GM12878 (cell line): ENCODE results near the gene TPGS1. TPM values are rescaled to one million over a fixed set of nuclear protein-coding genes. Genes with fewer than 3 reads are reported as not detected.

Source experiments
- ATAC-seq: fragments of 200-7000 bp; cut with Tn5 transposase; 3 replicates; pipeline ENCODE4 v1.9.1; 2020; ENCODE audit warnings: mild to moderate bottlenecking, moderate library complexity
- BruUV-seq: library from RNA; stranded (reverse); fragments of 400-500 nt; replicated peaks from 2 replicates; lab custom pipeline; 2021; lab: Mats Ljungman, UMichigan
- CTCF ChIA-PET: fragments of 300-600 bp; sonication (Branson Sonifier 250); formaldehyde crosslinking; extraction: SDS; loops from one replicate; lab custom pipeline; 2021; ENCODE audit warnings: inconsistent platforms; lab: Yijun Ruan, JAX
- POLR2A ChIA-PET: fragments of 350-600 bp; formaldehyde crosslinking; extraction: SDS; loops from one replicate; lab custom pipeline; 2021; ENCODE audit warnings: inconsistent platforms; lab: Charles Lee
- RAD21 ChIA-PET: fragments of 300-600 bp; sonication (Branson Sonifier 250); formaldehyde crosslinking; loops from one replicate; lab custom pipeline; 2023; ENCODE audit warnings: antibody characterized with exemption; ENCODE audit not compliant: unreplicated experiment; lab: Charles Lee
- SMC1A ChIA-PET: fragments of 300-600 bp; sonication (Branson Sonifier 250); formaldehyde crosslinking; loops from one replicate; lab custom pipeline; 2023; ENCODE audit not compliant: unreplicated experiment, uncharacterized antibody; lab: Charles Lee
- DNase-seq: peaks from one replicate; pipeline ENCODE4 v3.0.0-alpha.2; 2011; ENCODE audit warnings: low read depth, low spot score
- FAIRE-seq: peaks from 3 replicates; lab custom pipeline; 2011; peaks lifted over from hg19 to GRCh38; lab: Jason Lieb, UNC
- H2AFZ ChIP-seq: 2 replicates; pipeline ENCODE4 v1.6.0; 2011; ENCODE audit warnings: low read depth, low read length, control low read depth; ENCODE audit not compliant: control insufficient read depth
- H3K27ac ChIP-seq: 2 replicates; pipeline ENCODE4 v1.5.1; 2011; ENCODE audit warnings: control low read depth; ENCODE audit not compliant: control insufficient read depth, insufficient read depth
- H3K27me3 ChIP-seq, 2 experiments: replicated peaks in 1 of 2; 2 replicates each; pipeline versions ENCODE4 v1.6.0 to v1.6.1; 2011; ENCODE audit warnings: low read length in 1 of 2; ENCODE audit not compliant: control insufficient read depth in 2 of 2, insufficient read depth in 2 of 2
- H3K36me3 ChIP-seq, 2 experiments: 2 replicates each; pipeline ENCODE4 v1.5.1; 2011; ENCODE audit warnings: low read length in 1 of 2; ENCODE audit not compliant: control insufficient read depth in 2 of 2, insufficient read depth in 2 of 2
- H3K4me1 ChIP-seq: 2 replicates; pipeline ENCODE4 v1.6.1; 2011; ENCODE audit warnings: mild to moderate bottlenecking, low read length, moderate library complexity, mixed read lengths; ENCODE audit not compliant: control insufficient read depth, insufficient read depth
- H3K4me2 ChIP-seq: 2 replicates; pipeline ENCODE4 v1.6.0; 2011; ENCODE audit warnings: control low read depth; ENCODE audit not compliant: control insufficient read depth, insufficient read depth
- H3K4me3 ChIP-seq: fragments of 200-600 bp; sonication (generic); 2 replicates; pipeline ENCODE4 v1.5.1; 2016
- H3K79me2 ChIP-seq: 2 replicates; pipeline ENCODE4 v1.6.0; 2011; ENCODE audit warnings: low read length; ENCODE audit not compliant: control insufficient read depth, insufficient read depth
- H3K9ac ChIP-seq: 2 replicates; pipeline ENCODE4 v1.8.0; 2011; ENCODE audit warnings: low read length, control low read depth, mixed read lengths; ENCODE audit not compliant: control insufficient read depth, insufficient read depth
- H3K9me3 ChIP-seq: replicated peaks from 3 replicates; pipeline ENCODE4 v1.5.1; 2011; ENCODE audit warnings: mild to moderate bottlenecking, low read length; ENCODE audit not compliant: control insufficient read depth, insufficient read depth
- H4K20me1 ChIP-seq: 2 replicates; pipeline ENCODE4 v1.6.0; 2011; ENCODE audit not compliant: control insufficient read depth, insufficient read depth
- EED ChIP-seq: sonication (generic); IDR thresholded peaks from 2 replicates; pipeline ENCODE4 v1.6.1; 2016; ENCODE audit warnings: antibody characterized with exemption, low read depth
- ESRRA ChIP-seq: IDR thresholded peaks from 2 replicates; pipeline ENCODE4 v1.6.1; 2012; ENCODE audit warnings: mild to moderate bottlenecking, low read length, improper control_type of control experiment
- IRF4 ChIP-seq: IDR thresholded peaks from 2 replicates; pipeline ENCODE4 v1.6.1; 2011; ENCODE audit warnings: low read depth, low read length
- IRF5 ChIP-seq: fragments of 450-650 bp; IDR thresholded peaks from 2 replicates; pipeline ENCODE4 v1.6.1; 2017; ENCODE audit warnings: borderline replicate concordance
- MYC ChIP-seq: IDR thresholded peaks from 2 replicates; pipeline ENCODE4 v1.6.1; 2011; ENCODE audit warnings: mild to moderate bottlenecking, low read length, moderate library complexity, inconsistent platforms; ENCODE audit not compliant: insufficient read depth, insufficient replicate concordance, insufficient read length, severe bottlenecking
- NFIC ChIP-seq: IDR thresholded peaks from 2 replicates; pipeline ENCODE4 v1.6.1; 2012; ENCODE audit warnings: low read depth, mild to moderate bottlenecking, inconsistent platforms, low read length, moderate library complexity
- POLR2A ChIP-seq: IDR thresholded peaks from 2 replicates; pipeline ENCODE4 v1.6.1; 2011; ENCODE audit warnings: low read depth, mild to moderate bottlenecking, low read length
- RAD51 ChIP-seq: fragments of 450-650 bp; IDR thresholded peaks from 2 replicates; pipeline ENCODE4 v1.6.1; 2016; ENCODE audit warnings: moderate library complexity, mild to moderate bottlenecking, inconsistent platforms
- SMAD1 ChIP-seq: fragments of 450-650 bp; IDR thresholded peaks from 2 replicates; pipeline ENCODE4 v1.6.1; 2018; ENCODE audit warnings: mild to moderate bottlenecking, low read depth; ENCODE audit not compliant: partially characterized antibody
- STAT3 ChIP-seq: IDR thresholded peaks from 2 replicates; pipeline ENCODE4 v1.6.1; 2011; ENCODE audit warnings: low read depth, low read length, improper control_type of control experiment
- YBX1 ChIP-seq: fragments of 450-650 bp; IDR thresholded peaks from 2 replicates; pipeline ENCODE4 v1.6.1; 2016; ENCODE audit warnings: antibody characterized with exemption
- WGBS: methylation state at CpG from one replicate; pipeline ENCODE4 v1.1.6; 2016; ENCODE audit warnings: low lambda C conversion rate; ENCODE audit not compliant: insufficient replicate concordance, insufficient coverage; ENCODE audit errors: missing lambda C conversion rate; 5-methylcytosine and 5-hydroxymethylcytosine counted together
- in situ Hi-C: fragments of 300-500 bp; cut with MboI; formaldehyde crosslinking; loops from 9 replicates; pipeline ENCODE4 v1.14.3; 2018; ENCODE audit warnings: mixed read lengths
- intact Hi-C: fragments of 100-400 bp; cut with micrococcal nuclease; formaldehyde crosslinking; loops from one replicate; pipeline ENCODE4 v1.14.2; 2022; ENCODE audit not compliant: unreplicated experiment
- polyA plus RNA-seq, 11 experiments: library from polyadenylated mRNA; depleted of rRNA in 4 of 11; unstranded in 6 of 11; stranded (reverse) in 5 of 11; fragments of >200 nt; fragmentation: Nextera tagmentation in 4 of 11; fragmentation: Illumina TruSeq in 1 of 11; extraction: Ambion mirVana in 4 of 11; extraction: Trizol in 1 of 11; gene quantifications; 1 replicate in 1 of 11; 2 replicates in 10 of 11; pipeline versions ENCODE4 v1.2.1 to v1.2.3, GENCODE V29; 2011 to 2016; ENCODE audit warnings: inconsistent platforms in 2 of 11, missing spikeins in 2 of 11, low read depth in 1 of 11
- total RNA-seq, 4 experiments: library from RNA; depleted of rRNA in 3 of 4; stranded (reverse); fragments of >200 nt in 3 of 4; fragmentation: Illumina TruSeq in 1 of 4; extraction: Trizol in 1 of 4; gene quantifications; 2 replicates each; pipeline versions ENCODE4 v1.2.1 to v1.2.3, GENCODE V29; 2013 to 2021
- TF ChIP-seq, protein P1 (sequence below): IDR thresholded peaks from 2 replicates; pipeline ENCODE4 v1.6.1; 2011; ENCODE audit warnings: mild to moderate bottlenecking, low read depth, low read length, moderate library complexity; ENCODE audit not compliant: insufficient replicate concordance
- TF ChIP-seq, protein P2 (sequence below): fragments of 450-650 bp; formaldehyde crosslinking; IDR thresholded peaks from 2 replicates; pipeline ENCODE4 v1.4.0; 2020; ENCODE audit warnings: mild to moderate bottlenecking, moderate library complexity
- TF ChIP-seq, protein P3 (sequence below), 3 experiments: IDR thresholded peaks in 2 of 3; conservative IDR thresholded peaks in 1 of 3; 2 replicates each; pipeline ENCODE4 v1.5.1; 2011; ENCODE audit warnings: low read depth in 3 of 3, low read length in 3 of 3, mild to moderate bottlenecking in 3 of 3, control low read depth in 2 of 3, moderate library complexity in 2 of 3, inconsistent platforms in 1 of 3, mixed read lengths in 1 of 3; ENCODE audit not compliant: control insufficient read depth in 2 of 3, insufficient read depth in 1 of 3; ENCODE audit errors: extremely low read depth in 1 of 3
- TF ChIP-seq, protein P4 (sequence below): fragments of 450-650 bp; IDR thresholded peaks from 2 replicates; pipeline ENCODE4 v1.6.1; 2017; ENCODE audit warnings: mild to moderate bottlenecking, low read depth, inconsistent platforms; ENCODE audit not compliant: poor library complexity, severe bottlenecking

The TPGS1 gene
- total and polyA plus RNA-seq, 10 of the 15 experiments (the other 5 are each of a cell fraction or from before 2014, with no cell fraction given): 0.24 to 24.7 (median 7.7) TPM; not detected in 2

DNA sequence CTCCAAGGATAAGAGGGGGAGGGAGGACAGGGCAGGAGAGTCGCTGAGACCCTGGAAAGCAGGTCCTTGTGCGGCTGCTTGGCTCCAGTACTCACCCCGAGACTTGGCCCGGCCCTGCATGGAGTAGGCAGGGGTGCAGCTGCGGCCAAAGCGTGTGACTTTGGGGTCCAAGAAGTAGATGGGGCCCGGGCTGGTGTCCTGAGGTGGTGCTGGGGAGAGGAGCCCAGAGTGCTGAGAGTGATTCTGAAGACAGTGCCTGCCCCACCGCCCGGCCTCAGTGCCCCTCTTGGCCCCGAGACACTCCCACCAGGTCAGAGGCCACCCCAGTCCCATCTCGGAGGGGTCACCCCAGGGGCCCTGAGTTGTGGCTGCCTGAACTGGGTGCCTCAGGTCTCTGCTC, 39.7 kb upstream of the TPGS1 start:
- ChIA-PET SMC1A (no interaction called here), RAD21 (no interaction called here), CTCF (interaction anchor here (0.6 kb wide), 1 partner anchor 19 kb away, joined by 4 read pairs; no protein-coding TSS in a partner anchor), POLR2A (no interaction called here)
- no peaks in the 10 kb centered on the region for H3K79me2 ChIP-seq
- no peaks in the 10 kb centered on the region for H3K27me3 ChIP-seq
- H3K4me3 ChIP-seq: no peak overlapping the region
- no peaks in the 10 kb centered on the region for H3K9me3 ChIP-seq
- no peak for FAIRE-seq
- WGBS: 58% methylated on average over 8 of the region's 11 CpGs
- no peak for DNase-seq
- H3K27ac ChIP-seq: no peak overlapping the region
- ATAC-seq: no peak
- in situ Hi-C loops (no loop called here), intact Hi-C loops (no loop called here)
- H4K20me1 ChIP-seq: no peaks in the 10 kb centered on the region
- H3K36me3 ChIP-seq: no peaks in the 10 kb centered on the region
- no peak overlapping the region for H2AFZ ChIP-seq
- H3K4me1 ChIP-seq: no peaks in the 10 kb centered on the region
- H3K4me2 ChIP-seq: no peak overlapping the region
- BruUV-seq: no TSS peak
- H3K9ac ChIP-seq: no peak overlapping the region
- TF ChIP-seq ESRRA (no peak), YBX1 (no peak), POLR2A (no peak), EED (no peak), SMAD1 (no peak), IRF4 (no peak), IRF5 (no peak), MYC (no peak), RAD51 (no peak), NFIC (no peak), STAT3 (no peak)
- TF ChIP-seq, protein P1, sequence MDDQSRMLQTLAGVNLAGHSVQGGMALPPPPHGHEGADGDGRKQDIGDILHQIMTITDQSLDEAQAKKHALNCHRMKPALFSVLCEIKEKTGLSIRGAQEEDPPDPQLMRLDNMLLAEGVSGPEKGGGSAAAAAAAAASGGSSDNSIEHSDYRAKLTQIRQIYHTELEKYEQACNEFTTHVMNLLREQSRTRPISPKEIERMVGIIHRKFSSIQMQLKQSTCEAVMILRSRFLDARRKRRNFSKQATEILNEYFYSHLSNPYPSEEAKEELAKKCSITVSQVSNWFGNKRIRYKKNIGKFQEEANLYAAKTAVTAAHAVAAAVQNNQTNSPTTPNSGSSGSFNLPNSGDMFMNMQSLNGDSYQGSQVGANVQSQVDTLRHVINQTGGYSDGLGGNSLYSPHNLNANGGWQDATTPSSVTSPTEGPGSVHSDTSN: no peak
- TF ChIP-seq, protein P2, sequence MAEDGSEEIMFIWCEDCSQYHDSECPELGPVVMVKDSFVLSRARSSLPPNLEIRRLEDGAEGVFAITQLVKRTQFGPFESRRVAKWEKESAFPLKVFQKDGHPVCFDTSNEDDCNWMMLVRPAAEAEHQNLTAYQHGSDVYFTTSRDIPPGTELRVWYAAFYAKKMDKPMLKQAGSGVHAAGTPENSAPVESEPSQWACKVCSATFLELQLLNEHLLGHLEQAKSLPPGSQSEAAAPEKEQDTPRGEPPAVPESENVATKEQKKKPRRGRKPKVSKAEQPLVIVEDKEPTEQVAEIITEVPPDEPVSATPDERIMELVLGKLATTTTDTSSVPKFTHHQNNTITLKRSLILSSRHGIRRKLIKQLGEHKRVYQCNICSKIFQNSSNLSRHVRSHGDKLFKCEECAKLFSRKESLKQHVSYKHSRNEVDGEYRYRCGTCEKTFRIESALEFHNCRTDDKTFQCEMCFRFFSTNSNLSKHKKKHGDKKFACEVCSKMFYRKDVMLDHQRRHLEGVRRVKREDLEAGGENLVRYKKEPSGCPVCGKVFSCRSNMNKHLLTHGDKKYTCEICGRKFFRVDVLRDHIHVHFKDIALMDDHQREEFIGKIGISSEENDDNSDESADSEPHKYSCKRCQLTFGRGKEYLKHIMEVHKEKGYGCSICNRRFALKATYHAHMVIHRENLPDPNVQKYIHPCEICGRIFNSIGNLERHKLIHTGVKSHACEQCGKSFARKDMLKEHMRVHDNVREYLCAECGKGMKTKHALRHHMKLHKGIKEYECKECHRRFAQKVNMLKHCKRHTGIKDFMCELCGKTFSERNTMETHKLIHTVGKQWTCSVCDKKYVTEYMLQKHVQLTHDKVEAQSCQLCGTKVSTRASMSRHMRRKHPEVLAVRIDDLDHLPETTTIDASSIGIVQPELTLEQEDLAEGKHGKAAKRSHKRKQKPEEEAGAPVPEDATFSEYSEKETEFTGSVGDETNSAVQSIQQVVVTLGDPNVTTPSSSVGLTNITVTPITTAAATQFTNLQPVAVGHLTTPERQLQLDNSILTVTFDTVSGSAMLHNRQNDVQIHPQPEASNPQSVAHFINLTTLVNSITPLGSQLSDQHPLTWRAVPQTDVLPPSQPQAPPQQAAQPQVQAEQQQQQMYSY (CRISPR knock-in tag): no peak
- TF ChIP-seq, protein P3, sequence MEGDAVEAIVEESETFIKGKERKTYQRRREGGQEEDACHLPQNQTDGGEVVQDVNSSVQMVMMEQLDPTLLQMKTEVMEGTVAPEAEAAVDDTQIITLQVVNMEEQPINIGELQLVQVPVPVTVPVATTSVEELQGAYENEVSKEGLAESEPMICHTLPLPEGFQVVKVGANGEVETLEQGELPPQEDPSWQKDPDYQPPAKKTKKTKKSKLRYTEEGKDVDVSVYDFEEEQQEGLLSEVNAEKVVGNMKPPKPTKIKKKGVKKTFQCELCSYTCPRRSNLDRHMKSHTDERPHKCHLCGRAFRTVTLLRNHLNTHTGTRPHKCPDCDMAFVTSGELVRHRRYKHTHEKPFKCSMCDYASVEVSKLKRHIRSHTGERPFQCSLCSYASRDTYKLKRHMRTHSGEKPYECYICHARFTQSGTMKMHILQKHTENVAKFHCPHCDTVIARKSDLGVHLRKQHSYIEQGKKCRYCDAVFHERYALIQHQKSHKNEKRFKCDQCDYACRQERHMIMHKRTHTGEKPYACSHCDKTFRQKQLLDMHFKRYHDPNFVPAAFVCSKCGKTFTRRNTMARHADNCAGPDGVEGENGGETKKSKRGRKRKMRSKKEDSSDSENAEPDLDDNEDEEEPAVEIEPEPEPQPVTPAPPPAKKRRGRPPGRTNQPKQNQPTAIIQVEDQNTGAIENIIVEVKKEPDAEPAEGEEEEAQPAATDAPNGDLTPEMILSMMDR (IDR thresholded peaks at IDR 0.05 in 2 of 3, conservative IDR thresholded peaks at IDR 0.05 in 1 of 3; ENCODE audit: control insufficient read depth in 2 of 3, extremely low read depth in 1 of 3, insufficient read depth in 1 of 3, low read depth in 3 of 3, low read length in 3 of 3): no peak
- TF ChIP-seq, protein P4, sequence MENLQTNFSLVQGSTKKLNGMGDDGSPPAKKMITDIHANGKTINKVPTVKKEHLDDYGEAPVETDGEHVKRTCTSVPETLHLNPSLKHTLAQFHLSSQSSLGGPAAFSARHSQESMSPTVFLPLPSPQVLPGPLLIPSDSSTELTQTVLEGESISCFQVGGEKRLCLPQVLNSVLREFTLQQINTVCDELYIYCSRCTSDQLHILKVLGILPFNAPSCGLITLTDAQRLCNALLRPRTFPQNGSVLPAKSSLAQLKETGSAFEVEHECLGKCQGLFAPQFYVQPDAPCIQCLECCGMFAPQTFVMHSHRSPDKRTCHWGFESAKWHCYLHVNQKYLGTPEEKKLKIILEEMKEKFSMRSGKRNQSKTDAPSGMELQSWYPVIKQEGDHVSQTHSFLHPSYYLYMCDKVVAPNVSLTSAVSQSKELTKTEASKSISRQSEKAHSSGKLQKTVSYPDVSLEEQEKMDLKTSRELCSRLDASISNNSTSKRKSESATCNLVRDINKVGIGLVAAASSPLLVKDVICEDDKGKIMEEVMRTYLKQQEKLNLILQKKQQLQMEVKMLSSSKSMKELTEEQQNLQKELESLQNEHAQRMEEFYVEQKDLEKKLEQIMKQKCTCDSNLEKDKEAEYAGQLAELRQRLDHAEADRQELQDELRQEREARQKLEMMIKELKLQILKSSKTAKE: no peak
